HTERT RPE-1 (cell line): ENCODE data around the gene CECR2.
"Not testable (repeated sequence)": the region's sequence is repeated elsewhere in the genome, so short reads cannot be mapped to it uniquely, and the experiment has no call there.

ENCODE experiments used
- in situ Hi-C: fragments of 300-500 bp; cut with MboI; formaldehyde crosslinking; loops from 4 replicates; pipeline ENCODE4 v1.14.3; 2020; ENCODE audit warnings: low sequenced_read_pairs

Gene CECR2

GRCh38 chr22:17400305-17400704 lies 31.0 kb downstream of the CECR2 start:
- in situ Hi-C loops, result no loop called here

GRCh38 chr22:17401728-17402127 lies 32.5 kb downstream of the CECR2 start:
- in situ Hi-C loops, result no loop called here

GRCh38 chr22:17402293-17402692 lies 33.0 kb downstream of the CECR2 start:
- in situ Hi-C loops, result no loop called here

- in situ Hi-C loops, result no loop called here
These were observed 34.6 kb downstream of the CECR2 start for GRCh38 chr22:17403906-17404305.

GRCh38 chr22:17407643-17408042 lies 38.4 kb downstream of the CECR2 start:
- in situ Hi-C loops, result no loop called here

- in situ Hi-C loops, result no loop called here
These were observed 41.3 kb downstream of the CECR2 start for GRCh38 chr22:17410576-17410975.

- in situ Hi-C loops, result no loop called here
These were observed 42.0 kb downstream of the CECR2 start for GRCh38 chr22:17411213-17411612.

DNA sequence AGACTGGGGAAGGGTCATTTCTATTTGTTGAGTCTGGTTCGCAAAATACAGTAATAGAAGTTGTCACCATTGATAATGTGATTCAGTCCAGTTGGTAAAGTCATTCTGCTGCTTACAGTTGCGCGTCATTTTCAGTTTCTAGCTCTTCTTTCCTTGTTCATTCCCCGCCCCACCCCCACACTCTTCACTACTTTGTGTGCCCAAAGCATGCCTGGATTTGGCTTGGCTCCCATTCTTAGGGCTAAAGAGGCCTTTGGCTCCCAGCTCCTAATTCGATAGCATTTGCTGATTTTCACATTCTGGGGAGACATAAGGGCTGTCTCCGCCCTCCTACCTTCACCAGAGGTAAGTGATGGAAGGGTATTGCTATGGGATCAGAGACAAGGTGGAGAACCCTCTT lies 43.0 kb downstream of the CECR2 start:
- in situ Hi-C loops, result no loop called here

DNA sequence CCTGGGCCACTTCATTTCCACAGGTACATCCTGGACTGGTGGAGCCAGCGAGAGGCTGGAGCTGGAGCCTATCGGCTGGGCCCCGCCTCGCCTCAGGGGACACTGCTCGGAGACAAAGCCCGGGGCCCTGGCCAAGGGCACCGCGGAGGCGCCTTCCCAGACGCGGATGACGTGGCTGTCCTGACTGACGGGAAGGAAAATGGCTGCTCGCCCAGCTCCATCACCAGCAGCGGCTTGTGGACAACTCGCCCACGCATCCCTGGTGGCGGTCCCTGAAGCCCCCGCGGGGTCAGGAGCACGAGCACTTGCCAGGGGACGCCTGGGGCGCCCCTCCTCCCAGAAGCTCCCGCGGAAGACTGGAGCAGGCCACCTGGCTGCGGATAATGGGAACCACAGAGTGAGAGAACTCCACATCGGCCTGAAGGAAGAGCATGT lies 49.6 kb downstream of the CECR2 start:
- in situ Hi-C loops, result no loop called here

- in situ Hi-C loops, result no loop called here
These were observed 50.1 kb downstream of the CECR2 start for GRCh38 chr22:17419348-17419747.

DNA sequence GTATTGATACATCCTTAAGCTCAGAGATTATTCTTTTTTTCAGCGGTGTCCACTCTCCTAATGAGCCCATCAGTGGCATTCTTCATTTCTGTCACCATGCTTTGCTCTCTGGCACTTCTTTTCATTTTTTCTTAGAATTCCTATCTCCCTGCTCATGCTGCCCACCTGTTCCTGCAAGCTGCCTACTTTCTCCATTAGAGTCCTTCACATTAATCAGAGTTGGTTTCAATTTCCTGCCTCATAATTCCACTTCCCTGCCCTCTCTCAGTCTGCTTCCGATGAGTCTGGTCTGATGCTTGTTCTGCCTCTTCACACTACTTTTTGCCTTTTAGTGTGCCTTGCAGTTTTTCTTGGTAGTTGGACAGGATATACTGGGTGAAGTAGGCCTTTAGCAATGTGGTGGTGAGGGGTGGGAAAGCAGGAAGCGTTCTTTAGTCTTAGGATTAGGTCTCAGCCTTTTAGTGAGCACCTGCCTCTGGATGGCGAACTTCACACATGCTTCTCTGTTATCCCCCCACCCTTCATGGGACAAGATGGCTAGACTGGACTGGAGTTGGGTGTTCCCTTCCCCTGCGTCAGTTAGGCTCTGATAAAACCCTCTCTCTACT lies 53.6 kb downstream of the CECR2 start:
- in situ Hi-C loops, result no loop called here

GRCh38 chr22:17423616-17424015 lies 54.4 kb downstream of the CECR2 start:
- in situ Hi-C loops, result no loop called here

GRCh38 chr22:17427528-17427927 lies 58.3 kb downstream of the CECR2 start:
- in situ Hi-C loops, result not testable (repeated sequence)

DNA sequence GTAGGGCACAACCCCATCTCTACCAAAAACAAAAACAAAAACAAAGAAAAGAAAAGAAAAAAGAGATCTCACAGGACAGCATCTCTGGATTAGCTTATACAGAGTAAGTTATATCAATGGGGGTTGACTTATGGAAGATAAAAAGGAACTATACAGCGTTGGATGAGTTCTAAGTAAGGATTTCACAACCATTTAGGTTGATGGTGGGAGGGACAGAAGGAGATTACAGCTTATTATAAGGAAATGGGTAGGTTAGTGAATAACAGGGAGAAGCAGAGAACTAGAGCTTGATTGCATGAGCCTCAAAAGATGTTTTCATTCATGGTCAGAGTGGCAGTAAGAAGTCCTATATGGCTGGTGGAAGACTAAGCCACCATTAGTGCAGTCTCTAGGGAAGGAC lies 60.3 kb downstream of the CECR2 start:
- in situ Hi-C loops, result no loop called here

- in situ Hi-C loops, result no loop called here
These were observed 61.2 kb downstream of the CECR2 start for GRCh38 chr22:17430412-17430811.

DNA sequence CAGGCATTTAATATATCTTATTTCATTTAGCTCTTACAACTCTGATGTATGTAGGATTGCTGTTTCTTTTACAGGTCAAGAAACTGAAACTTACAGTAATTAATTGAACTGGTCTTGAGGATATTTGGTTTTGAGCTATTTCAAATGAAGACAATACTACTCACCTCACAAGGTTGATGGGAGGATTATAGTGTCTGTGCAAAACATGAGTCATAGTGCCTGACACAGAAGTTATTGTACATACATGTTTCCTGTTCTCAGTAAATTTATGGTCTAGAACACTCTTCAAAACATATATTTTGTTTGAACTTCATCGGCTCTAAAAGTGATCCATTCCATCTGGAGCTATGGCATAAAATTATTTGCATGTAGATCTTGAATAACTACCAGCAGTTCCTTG lies 61.9 kb downstream of the CECR2 start:
- in situ Hi-C loops, result no loop called here

DNA sequence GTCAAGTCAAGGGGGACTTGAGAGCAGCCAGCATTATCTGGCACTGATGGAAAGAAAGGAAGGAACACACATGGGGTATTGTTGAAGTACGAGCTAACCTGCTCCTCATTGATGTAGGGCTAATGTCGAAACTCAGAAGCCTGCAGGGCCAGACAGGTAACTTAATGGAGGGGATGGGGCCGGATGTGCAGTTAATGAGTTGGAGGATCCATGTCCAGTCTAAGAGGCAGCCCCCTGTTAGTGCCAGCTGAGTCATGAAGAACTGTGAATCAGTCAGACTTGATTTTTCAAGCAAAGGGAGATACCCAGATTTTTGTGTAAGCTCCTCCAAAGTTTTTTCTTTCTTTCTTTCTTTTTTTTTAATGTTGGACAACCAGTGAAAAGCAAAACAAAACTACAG lies 65.6 kb downstream of the CECR2 start:
- in situ Hi-C loops, result no loop called here

- in situ Hi-C loops, result no loop called here
These were observed 66.1 kb downstream of the CECR2 start for GRCh38 chr22:17435375-17435774.

DNA sequence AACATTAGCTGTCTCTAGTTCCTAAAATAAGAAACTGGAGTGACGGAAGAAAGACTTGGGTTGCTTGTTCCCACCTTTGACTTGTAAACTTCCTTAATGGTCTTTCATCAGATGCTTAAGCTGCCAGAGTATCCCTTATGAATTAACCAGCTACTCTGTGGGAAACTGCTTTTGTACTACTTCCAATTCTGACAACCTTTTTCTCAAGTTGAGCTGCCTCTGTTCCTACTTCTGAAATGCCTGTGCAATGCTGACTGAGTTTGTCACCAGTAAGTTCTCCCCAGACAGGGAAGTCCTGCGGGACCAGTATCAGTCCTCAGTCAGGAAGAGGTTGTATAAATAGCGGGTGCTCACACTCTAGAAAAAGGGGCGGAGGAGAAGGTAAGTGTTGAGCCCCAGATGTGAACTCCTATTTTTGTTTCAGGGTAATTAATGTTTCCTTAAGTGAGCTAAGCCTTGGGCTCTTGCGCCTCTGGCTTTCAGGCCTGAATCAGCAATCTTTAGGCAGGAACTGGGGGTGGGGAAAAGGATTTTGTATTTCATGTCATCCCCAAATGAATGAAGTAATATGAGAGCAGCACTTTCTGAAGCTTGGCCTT lies 67.2 kb downstream of the CECR2 start:
- in situ Hi-C loops, result no loop called here

DNA sequence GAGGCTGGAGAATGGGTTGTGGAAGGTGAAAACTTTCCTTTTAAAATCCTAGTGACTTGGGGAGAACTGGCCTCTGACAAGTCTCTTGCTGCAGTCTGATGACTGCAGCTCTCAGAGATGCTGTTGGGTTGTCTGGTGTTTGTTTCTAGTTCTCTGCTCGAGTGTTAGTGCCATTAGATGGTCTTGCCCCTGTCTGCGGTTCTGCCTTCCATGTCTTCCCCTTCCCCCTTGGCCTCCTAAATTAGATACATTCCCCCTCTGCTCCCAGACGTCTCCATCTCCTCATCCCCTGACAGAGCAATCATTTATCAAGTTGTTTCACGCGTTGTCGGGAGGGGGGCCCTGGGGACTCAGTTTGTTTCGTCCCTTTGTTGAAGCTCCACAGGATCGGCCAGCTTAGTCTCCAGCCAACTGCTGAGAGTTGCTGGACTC lies 67.7 kb downstream of the CECR2 start:
- in situ Hi-C loops, result no loop called here

GRCh38 chr22:17438026-17438425 lies 68.8 kb downstream of the CECR2 start:
- in situ Hi-C loops, result no loop called here

- in situ Hi-C loops, result no loop called here
These were observed 72.1 kb downstream of the CECR2 start for GRCh38 chr22:17441326-17441725.
